CD4-positive, alpha-beta T cell treated with Interferon alpha-2 for 1 hour (primary cell): Measurements from ENCODE around the gene MAP4K4.
A peak's percentile ranks its signal among the peaks of the same experiment; 100 is the strongest.
"Not testable (repeated sequence)": the region's sequence is repeated elsewhere in the genome, so short reads cannot be mapped to it uniquely, and the experiment has no call there.

ENCODE experiments used
- DNase-seq, 2 donors: peaks; one replicate each; pipeline ENCODE4 v3.0.0-alpha.2; 2020 to 2022

Gene MAP4K4

GRCh38 chr2:101770726-101771125 lies 73.2 kb downstream of the MAP4K4 start:
- DNase-seq = peak; percentile 11 to 30

GRCh38 chr2:101771227-101771902 lies 73.9 kb downstream of the MAP4K4 start:
- no peak for DNase-seq

GRCh38 chr2:101771910-101772321 lies 74.4 kb downstream of the MAP4K4 start:
- no peak for DNase-seq

- no peak for DNase-seq
Measured at GRCh38 chr2:101773137-101773536, 75.6 kb downstream of the MAP4K4 start.

GRCh38 chr2:101773961-101774360 lies 76.5 kb downstream of the MAP4K4 start:
- DNase-seq = not testable (repeated sequence)

DNA sequence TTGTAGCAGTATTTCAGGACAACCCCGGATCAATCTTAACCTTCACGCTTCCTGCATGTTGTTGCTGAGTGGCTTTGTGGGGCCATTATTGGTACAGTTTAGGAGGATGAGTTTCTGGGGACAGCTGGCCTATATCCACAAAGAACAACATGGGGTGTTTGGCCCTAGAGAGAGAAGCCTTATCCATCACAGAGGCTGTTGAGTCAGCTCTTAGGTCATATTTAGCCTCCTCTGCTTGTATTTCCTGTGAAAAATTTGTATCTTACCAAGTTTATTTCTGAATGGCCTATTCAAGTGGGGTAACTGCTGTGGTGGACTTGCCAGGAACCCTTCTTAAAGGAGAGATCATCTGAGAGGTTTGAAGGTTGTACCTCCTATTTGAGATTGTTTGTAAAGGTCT lies 77.6 kb downstream of the MAP4K4 start:
- no peak for DNase-seq

DNA sequence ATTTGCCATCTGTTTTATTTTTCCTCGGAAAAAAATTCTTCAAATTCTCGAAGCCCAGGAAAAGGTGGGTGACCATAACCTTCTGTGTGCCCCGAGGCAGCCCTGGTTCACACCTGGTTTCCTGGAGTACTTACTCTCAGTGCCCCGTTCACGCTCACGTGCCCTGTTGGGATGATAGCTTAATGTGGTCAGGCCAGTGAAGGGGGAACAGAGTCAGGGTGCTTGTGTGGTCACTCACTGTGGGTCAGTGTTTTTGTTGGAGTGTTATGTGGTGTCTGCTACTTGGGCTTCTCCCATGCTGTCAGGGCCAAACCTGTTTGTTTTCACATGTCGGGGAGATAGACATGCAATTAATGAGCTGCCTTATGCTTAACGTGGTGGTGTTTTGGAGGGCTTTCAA lies 78.1 kb downstream of the MAP4K4 start:
- no peak for DNase-seq

DNA sequence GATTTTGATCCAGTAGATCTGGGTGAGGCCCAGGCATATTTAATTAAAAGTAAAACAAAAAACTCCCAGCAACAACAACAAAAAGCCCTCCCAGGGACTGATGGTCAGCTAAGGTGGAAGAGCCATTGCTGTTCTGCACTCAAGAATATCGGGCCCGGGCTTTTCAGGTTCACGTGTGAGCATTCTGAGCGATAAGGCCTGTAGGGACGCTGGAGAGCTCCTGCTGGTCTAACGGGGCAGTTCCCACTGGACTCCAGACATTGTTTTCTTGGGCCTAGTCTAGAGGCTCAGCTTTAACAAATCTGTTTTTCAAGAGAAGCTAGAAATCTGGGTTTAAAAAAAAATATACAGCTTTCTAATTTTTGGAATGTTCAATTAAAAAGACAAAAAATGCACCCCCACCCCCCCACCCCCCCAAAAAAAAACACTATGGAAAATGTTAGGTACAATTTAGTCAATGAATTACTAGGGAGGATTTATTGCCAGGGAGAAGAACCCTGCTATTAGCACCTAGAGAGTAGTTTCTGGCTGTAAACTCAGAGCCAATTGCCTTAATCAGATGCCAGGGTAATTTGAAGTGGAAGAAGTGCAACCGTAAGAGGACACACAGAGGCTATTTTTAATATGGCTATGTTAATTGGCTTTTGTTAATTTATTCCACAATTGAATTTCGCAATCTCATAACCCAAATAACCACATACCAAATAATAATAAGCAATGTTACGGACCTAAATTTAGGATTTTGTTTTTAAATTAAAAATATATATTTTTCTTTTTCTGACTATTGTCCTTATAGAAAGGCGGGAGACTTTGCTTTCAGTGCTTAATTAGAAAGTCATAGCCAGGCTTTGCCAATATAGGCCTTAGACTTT lies 78.9 kb downstream of the MAP4K4 start:
- no peak for DNase-seq

DNA sequence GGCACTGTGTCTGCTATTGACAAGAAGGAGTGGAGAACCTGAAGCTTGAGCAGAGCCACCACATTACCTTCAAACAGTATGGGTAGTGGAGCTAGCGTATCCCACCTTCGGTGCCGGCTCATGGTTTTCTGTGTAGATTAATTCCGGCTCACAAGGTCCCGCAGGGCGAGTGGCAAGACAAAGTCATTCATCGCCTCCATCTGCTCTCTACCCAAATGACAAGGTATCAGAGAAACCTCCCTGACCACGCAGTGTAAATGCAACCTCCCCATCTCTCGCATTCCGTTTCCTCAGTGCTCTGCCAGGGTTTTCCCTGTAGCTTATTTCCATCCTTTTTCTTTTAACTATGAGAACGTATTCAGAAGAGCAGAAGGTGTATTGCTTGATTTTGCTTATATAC lies 79.8 kb downstream of the MAP4K4 start:
- DNase-seq = no peak

- no peak for DNase-seq
Measured at GRCh38 chr2:101778102-101778501, 80.6 kb downstream of the MAP4K4 start.

DNA sequence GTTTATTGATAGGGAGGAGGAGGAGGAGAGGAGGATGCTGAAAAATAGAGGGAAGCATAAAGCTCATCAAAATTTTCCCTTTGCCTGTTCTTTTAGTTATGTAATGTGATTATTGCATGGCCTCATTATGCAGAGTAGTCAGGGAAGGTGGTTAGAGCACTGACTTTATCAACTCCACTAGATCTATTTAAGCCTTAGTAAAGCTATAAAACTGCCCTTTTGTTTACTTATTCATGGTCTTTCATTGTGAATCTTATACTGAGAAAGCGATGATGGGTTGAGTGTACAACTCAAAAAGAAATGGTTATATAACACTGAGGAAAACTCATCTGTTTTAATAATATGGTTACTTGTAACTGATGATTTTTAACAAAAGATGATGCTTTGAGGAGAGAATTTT lies 81.7 kb downstream of the MAP4K4 start:
- DNase-seq = no peak

GRCh38 chr2:101779656-101780055 lies 82.1 kb downstream of the MAP4K4 start:
- no peak for DNase-seq

DNA sequence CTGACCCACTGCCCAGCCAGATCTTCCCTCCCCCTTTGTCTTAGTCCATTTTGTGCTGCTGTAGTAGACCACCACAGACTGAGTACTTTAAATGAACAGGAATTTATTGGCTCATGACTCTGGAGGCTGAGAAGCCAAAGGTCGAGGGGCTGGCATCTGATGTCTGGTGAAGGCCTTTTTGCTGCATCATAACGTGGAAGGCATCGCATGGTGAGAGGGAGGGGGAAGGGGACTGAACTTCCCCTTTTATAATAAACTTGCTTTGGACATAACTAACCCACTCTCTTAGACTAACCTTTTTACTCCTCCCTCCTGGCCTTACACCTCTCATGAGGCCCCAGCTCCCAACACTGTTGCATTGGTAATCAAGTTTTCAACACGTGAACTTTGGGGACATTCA lies 83.8 kb downstream of the MAP4K4 start:
- peak in 1 of 2 donors; percentile 13 for DNase-seq

DNA sequence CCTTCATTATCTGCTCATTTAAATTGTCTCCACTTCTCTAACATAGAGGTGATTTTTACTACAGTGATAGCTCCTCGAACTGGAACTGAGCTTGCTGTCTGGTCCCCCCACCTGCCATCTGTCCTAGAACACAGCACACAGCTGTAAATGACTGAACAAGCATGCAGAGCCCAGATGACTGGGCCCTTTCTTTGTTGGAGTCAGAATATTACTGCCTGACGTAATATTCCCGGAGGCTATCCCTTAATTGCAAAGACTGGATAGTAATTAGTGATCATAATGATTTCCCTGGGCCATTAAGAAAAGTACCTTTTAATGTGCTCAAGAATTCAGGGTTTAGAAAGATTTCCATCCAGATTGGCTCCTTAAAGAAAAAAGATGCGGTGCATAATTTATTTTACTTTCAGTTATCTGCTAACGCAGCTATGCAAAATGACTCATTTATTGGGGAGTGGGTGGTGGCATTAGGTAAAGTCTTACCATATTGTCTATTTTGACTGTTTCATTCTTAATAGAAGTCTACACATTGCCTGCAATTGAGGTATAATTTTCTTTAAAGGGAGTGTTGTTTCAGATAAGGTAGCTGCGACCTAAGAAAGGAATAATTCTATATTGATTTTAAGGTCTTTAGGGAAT lies 84.4 kb downstream of the MAP4K4 start:
- DNase-seq = no peak

DNA sequence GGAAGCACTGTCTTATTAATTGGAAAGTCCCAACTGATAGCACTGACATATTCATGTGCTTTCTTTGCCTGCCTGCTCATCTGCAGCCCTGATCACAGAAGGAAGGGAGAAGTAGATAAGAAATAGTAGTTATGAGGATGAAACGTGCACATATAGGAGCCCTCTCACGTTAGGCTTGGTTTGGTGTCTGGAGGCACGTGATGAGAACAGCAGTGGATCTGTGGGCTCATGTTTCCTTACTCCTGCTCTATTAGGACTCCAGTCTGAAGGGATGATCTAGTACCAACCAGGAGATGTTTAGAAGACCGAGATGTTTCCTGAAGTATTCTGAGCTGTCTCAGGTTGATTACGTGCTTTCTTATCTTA lies 84.9 kb downstream of the MAP4K4 start:
- no peak for DNase-seq

- no peak for DNase-seq
Measured at GRCh38 chr2:101787097-101787496, 89.6 kb downstream of the MAP4K4 start.

GRCh38 chr2:101788565-101788964 lies 91.1 kb downstream of the MAP4K4 start:
- no peak for DNase-seq

DNA sequence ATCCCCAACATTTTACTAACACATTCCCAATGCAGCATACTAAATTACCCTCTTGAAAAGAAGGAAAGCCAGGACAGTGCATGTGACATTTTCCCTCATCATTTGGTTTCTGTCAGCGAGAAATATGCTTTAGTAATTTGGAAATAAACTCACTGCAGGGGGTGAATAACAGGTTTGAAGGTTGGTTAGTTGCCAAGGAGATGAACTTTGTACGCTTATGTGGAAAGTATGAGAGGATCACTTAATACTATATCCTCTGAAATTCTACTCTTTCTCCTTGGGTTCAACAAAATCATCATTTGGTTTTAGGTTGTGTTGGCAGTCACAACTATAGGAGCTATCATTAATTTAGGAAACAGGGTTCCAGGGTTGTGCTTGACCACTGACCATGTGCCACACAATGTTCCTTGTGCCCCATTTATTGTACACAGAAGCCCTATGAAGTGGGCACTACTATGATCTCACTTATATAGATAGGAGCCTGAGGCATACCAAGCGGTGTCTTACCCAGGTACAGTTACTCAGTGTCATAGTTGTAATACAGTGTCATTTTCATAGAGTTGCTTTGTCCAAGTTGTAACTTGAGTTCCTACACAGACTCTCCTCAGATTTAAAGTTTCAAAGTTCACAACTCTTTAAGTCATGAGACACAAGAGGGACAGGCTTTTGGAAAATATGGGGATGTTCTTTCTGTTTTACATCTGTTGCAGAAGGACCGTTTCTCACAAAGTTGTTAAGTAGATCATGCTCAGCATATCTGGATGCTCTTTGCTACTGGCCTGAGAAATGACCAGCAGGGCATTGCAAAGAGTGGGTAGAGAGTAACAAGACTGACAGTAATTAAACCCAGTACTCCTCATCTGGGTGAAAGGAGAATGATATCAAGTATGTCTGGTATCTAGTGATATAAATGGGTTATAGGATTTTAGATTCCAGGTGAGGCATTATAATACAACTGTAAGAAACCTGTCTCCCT lies 91.8 kb downstream of the MAP4K4 start:
- no peak for DNase-seq

GRCh38 chr2:101790416-101790815 lies 92.9 kb downstream of the MAP4K4 start:
- DNase-seq = no peak

DNA sequence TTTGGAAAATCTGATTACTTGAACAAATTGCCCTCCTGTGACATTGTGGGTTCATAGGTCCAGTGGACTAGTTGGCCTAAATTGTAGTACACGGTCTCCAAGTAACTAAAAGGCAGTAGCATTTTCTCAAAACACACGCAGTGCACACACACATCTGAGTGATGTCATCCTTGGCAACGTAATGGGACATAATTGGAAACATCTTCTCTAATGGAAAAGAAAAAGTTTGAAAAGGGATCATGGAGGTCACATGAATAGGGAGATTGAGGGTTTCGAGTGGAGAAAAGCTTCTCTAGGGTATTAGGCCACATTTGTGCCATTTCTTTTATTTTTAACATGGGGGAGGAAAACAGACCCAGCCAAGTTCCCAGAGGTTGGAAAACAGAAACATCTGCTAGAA lies 93.3 kb downstream of the MAP4K4 start:
- no peak for DNase-seq

DNA sequence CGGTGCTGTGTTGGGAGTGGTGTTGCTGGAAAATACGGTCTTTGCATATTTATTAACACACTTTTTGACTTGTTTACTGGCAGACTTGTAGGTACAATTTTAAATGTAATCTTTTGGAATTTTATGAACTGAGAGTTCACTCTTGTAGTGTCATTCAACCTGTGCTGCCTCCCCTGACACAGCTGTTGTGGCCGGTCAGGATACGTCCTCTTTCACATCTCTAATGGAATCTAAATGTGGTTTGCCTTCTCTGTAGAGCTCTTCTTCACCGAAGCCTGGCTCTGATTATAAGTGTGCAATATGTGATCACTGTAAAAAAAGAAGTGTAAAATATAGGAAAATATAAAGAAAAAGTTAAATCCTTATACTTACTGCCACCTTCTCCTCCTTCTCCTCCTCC lies 94.7 kb downstream of the MAP4K4 start:
- no peak for DNase-seq

DNA sequence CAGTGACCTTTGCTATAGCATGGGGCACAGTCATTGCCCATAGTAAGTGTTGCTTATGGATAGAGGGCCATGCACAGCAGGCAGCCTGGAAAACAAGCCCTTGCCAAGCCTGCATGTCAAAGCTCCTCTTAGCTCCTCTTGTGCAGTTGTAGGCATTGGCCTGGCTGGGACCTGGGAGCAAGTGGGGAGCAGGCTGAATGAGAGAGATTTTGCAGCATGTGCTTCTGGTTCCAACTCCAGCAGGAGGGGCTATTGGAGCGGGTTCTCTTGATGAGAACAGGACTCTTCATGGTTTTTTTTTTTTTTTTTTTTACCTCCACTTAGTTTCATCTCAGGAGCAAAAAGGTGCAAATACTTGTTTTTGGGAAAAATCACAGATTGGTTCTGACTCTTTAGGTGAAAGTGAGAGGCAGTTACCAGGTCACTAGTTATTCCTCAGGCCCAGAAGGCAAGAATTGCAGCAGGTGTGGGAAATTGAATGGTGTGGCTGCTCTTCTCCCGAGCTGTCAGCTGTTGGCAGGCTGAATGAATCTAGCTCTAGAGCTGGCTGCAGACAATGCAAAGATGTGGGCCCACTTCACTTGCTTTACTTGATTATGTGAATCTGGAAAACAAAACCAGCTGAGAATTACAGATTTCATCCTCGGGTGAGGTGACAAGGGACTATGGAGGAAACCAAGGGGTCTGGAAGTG lies 95.9 kb downstream of the MAP4K4 start:
- no peak for DNase-seq
